SK-N-MC (cell line): Measurements from ENCODE around the gene ORM1.

Source experiments
- EZH2 ChIP-seq: fragments of 200-600 bp; sonication (generic); IDR thresholded peaks from one replicate; pipeline ENCODE4 v1.6.1; 2017; ENCODE audit warnings: antibody characterized with exemption
- POLR2AphosphoS5 ChIP-seq: IDR thresholded peaks from 2 replicates; pipeline ENCODE4 v1.6.1; 2012; ENCODE audit warnings: mild to moderate bottlenecking, low read depth, low read length, borderline replicate concordance

DNA sequence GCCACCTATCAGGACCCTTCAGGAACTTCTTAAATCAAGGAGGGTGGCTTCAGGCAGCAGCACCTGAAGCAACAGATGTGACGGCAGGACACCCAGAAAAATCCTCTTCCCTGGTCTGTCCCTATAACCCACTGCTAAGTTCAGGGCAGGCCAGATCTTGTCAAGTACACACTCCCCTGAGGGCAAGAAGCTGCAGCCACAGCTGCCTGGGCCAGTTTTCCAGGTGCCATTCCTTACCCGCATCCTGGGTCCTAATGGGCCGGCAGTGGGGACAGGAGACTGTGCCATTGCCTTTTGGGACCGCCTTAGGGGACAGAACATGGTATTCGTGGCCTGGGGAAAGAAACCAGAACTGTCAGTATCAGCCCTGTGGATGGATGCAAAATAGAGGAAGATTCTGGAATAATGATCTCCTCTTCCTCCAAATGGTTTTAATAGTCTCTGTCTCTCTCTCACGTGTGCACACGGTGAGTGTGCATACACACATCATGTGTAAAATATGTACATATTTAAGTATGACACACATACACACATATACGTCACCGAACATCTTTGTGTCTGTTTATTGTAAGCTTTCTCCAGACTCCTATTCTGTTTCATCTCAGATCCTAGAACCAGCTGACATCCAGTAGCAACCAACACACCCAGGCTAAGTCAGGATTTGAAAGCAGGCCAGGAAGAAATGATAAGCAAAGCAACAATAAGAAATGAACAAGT, 20.7 kb downstream of the ORM1 start:
- no peak for TF ChIP-seq EZH2
- no peak for TF ChIP-seq POLR2AphosphoS5
